ENCODE results near the gene RELT. TPM values are rescaled to one million over a fixed set of nuclear protein-coding genes. Genes with fewer than 3 reads are reported as not detected.
A peak's percentile ranks its signal among the peaks of the same experiment; 100 is the strongest.

RELT gene
- total and polyA plus RNA-seq, 2 experiments from 2014 or later: 2.0 to 6.3 TPM

- no peak for TF ChIP-seq JUNB (IDR thresholded peaks at IDR 0.05; ENCODE audit: unreplicated experiment)
- no peak for TF ChIP-seq ZNF114 (CRISPR knock-in tag; IDR thresholded peaks at IDR 0.05)
- no peak for TF ChIP-seq POLR2AphosphoS5 (IDR thresholded peaks at IDR 0.05; ENCODE audit: low read depth)
These were observed 10.3 kb downstream of the RELT start (continued) for GRCh38 chr11:73386546-73386945.

- Mint-ChIP-seq H3K36me3 (ENCODE audit: low read depth) (no peaks in the 10 kb centered on the region; the same call in 2 of the 3 replicates), H3K27ac (no peak overlapping the region; the same call in 1 of the 2 replicates), H3K27me3 (ENCODE audit: insufficient read depth, low read depth, poor library complexity) (peaks cover 6% of the 10 kb centered on the region), H3K9me3 (no peaks in the 10 kb centered on the region), H3K4me3 (no peak overlapping the region), H3K4me1 (peaks cover 23% of the 10 kb centered on the region)
- H3K4me3 ChIP-seq: no peak overlapping the region
- H3K27me3 ChIP-seq (ENCODE audit: insufficient read depth): no peaks in the 10 kb centered on the region
- DNase-seq (ENCODE audit: low spot score): peak; percentile 37
- no peaks in the 10 kb centered on the region for H3K4me1 ChIP-seq (ENCODE audit: insufficient read depth)
- H3K27ac ChIP-seq (ENCODE audit: low read depth): no peak overlapping the region
- no peaks in the 10 kb centered on the region; the same call in none of the 2 replicates for H4K20me1 ChIP-seq (replicated peaks; ENCODE audit: insufficient read depth)
- no peaks in the 10 kb centered on the region for H3K36me3 ChIP-seq (ENCODE audit: insufficient read depth)
- no peaks in the 10 kb centered on the region for H3K9me2 ChIP-seq (ENCODE audit: insufficient read depth)
- ATAC-seq: peak; percentile 16
- H3K79me2 ChIP-seq (replicated peaks; ENCODE audit: insufficient read depth): peaks cover 5% of the 10 kb centered on the region; the same call in 1 of the 2 replicates
- TF ChIP-seq STAT1 (IDR thresholded peaks at IDR 0.05; ENCODE audit: unreplicated experiment): no peak
- no peak for TF ChIP-seq CREB1 (CRISPR knock-in tag; IDR thresholded peaks at IDR 0.05; ENCODE audit: low read depth)
- TF ChIP-seq, protein P1, sequence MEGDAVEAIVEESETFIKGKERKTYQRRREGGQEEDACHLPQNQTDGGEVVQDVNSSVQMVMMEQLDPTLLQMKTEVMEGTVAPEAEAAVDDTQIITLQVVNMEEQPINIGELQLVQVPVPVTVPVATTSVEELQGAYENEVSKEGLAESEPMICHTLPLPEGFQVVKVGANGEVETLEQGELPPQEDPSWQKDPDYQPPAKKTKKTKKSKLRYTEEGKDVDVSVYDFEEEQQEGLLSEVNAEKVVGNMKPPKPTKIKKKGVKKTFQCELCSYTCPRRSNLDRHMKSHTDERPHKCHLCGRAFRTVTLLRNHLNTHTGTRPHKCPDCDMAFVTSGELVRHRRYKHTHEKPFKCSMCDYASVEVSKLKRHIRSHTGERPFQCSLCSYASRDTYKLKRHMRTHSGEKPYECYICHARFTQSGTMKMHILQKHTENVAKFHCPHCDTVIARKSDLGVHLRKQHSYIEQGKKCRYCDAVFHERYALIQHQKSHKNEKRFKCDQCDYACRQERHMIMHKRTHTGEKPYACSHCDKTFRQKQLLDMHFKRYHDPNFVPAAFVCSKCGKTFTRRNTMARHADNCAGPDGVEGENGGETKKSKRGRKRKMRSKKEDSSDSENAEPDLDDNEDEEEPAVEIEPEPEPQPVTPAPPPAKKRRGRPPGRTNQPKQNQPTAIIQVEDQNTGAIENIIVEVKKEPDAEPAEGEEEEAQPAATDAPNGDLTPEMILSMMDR (conservative IDR thresholded peaks at IDR 0.05; ENCODE audit: low read depth in 2 of 2): 0 out of 4 replicates have a peak, but pooled peaks of 1 of the 2 experiments have one; percentile 6
- H2AFZ ChIP-seq: no peak overlapping the region
- no peak overlapping the region for H3K4me2 ChIP-seq
- H3F3A ChIP-seq (replicated peaks; ENCODE audit: low read depth): no peaks in the 10 kb centered on the region
These were observed 11.5 kb downstream of the RELT start for GRCh38 chr11:73387594-73388264.

DNA sequence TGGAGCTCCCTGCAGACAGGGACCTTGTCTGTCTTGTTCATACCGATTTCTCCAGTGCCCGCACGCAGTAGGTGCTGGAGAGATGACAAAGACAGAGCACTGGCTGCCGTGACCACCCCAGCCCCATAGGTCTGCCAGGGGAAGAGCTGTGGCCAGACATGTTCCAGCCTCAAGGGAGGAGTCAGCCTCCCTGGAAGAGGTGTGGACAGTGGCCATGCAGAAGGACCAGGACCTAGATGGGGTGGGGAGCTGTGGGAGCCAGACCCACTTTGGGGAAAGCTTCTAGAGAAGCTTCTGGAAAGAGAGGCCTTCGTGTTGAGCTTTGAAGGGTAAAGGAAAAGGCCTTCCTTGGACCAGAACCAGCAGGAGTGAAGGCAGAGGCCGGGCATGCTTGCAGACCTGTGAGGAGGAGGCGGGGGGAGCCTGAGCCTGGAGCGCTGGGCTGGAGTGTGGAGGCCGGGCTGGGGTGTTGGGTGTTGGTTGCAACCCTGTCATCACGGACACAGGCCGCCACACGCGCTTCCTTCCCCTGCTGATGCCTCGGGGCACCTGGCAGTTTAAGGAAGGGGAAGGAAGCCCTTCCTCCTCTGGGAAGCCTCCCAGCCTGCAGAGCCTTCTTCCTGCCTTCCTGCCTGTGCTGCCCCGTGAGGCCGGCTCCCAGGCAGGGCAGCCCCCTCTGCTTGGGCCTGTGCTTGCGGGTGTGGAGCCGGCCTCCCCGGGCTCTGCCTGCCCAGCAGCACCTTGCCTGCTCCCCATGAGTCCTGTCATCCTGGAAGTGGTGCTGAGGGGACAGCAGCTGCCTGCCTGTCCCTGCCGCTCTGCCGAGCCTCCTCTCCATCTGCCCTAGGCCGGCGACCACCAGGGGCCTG lies 12.3 kb downstream of the RELT start:
- Histone ChIP-seq H3F3A (replicated peaks; ENCODE audit: low read depth) (no peaks in the 10 kb centered on the region), H3K4me2 (no peak overlapping the region), H3K27ac (ENCODE audit: low read depth) (no peak overlapping the region), H4K20me1 (replicated peaks; ENCODE audit: insufficient read depth) (no peaks in the 10 kb centered on the region; the same call in none of the 2 replicates), H3K4me1 (ENCODE audit: insufficient read depth) (no peaks in the 10 kb centered on the region), H3K9me2 (ENCODE audit: insufficient read depth) (no peaks in the 10 kb centered on the region), H2AFZ (no peak overlapping the region), H3K27me3 (ENCODE audit: insufficient read depth) (no peaks in the 10 kb centered on the region), H3K36me3 (ENCODE audit: insufficient read depth) (no peaks in the 10 kb centered on the region), H3K4me3 (no peak overlapping the region), H3K79me2 (replicated peaks; ENCODE audit: insufficient read depth) (peaks cover 5% of the 10 kb centered on the region; the same call in 1 of the 2 replicates)
- ATAC-seq: peak; percentile 10
- H3K4me3 Mint-ChIP-seq: no peak overlapping the region
- H3K27me3 Mint-ChIP-seq (ENCODE audit: insufficient read depth, low read depth, poor library complexity): peaks cover 8% of the 10 kb centered on the region
- TF ChIP-seq NANOG (IDR thresholded peaks at IDR 0.05; ENCODE audit: borderline replicate concordance): no peak
- peak; percentile 43 for TF ChIP-seq REST (IDR thresholded peaks at IDR 0.05; ENCODE audit: unreplicated experiment)
- H3K36me3 Mint-ChIP-seq (ENCODE audit: low read depth): no peaks in the 10 kb centered on the region; the same call in 2 of the 3 replicates
- peaks cover 24% of the 10 kb centered on the region for H3K4me1 Mint-ChIP-seq
- peak; percentile 32 for DNase-seq (ENCODE audit: low spot score)
- no peak overlapping the region for H3K27ac Mint-ChIP-seq
- no peaks in the 10 kb centered on the region for H3K9me3 Mint-ChIP-seq

All from GM23338 (cell line).